Mesendoderm (in vitro differentiated cells): ENCODE measurements around the gene PARP15.

Experiments used
- DNase-seq: peaks from one replicate; pipeline ENCODE4 v3.0.0; 2013
- H2AK5ac ChIP-seq: 2 replicates; pipeline ENCODE4 v1.6.1; 2013; ENCODE audit warnings: low read length, inconsistent platforms
- H2BK120ac ChIP-seq: 2 replicates; pipeline ENCODE4 v1.6.1; 2013; ENCODE audit warnings: low read depth, mild to moderate bottlenecking, low read length, moderate library complexity, mixed read lengths
- H2BK15ac ChIP-seq: replicated peaks from 2 replicates; pipeline ENCODE4 v1.6.1; 2013; ENCODE audit warnings: low read depth, mild to moderate bottlenecking, moderate library complexity
- H2BK5ac ChIP-seq: 2 replicates; pipeline ENCODE4 v1.6.1; 2013; ENCODE audit warnings: low read length, inconsistent platforms
- H3K18ac ChIP-seq: 2 replicates; pipeline ENCODE4 v1.6.1; 2013; ENCODE audit warnings: mild to moderate bottlenecking, low read length, mixed read lengths
- H3K23ac ChIP-seq: one replicate; pipeline ENCODE4 v1.6.1; 2013; ENCODE audit warnings: low read length
- H3K27ac ChIP-seq: 2 replicates; pipeline ENCODE4 v1.5.1; 2013; ENCODE audit warnings: low read depth, mild to moderate bottlenecking, inconsistent platforms, low read length, moderate library complexity
- H3K27me3 ChIP-seq: 2 replicates; pipeline ENCODE4 v1.6.1; 2013; ENCODE audit warnings: low read length, control low read depth, mild to moderate bottlenecking, inconsistent platforms; ENCODE audit not compliant: insufficient read depth, poor library complexity
- H3K36me3 ChIP-seq: 2 replicates; pipeline ENCODE4 v1.6.1; 2013; ENCODE audit warnings: low read length, inconsistent platforms; ENCODE audit not compliant: control insufficient read depth, insufficient read depth
- H3K4ac ChIP-seq: one replicate; pipeline ENCODE4 v1.6.1; 2013; ENCODE audit warnings: low read depth, mild to moderate bottlenecking, low read length, moderate library complexity
- H3K4me1 ChIP-seq: 2 replicates; pipeline ENCODE4 v1.6.1; 2013; ENCODE audit warnings: low read depth, low read length, inconsistent platforms; ENCODE audit not compliant: control insufficient read depth
- H3K4me2 ChIP-seq: 2 replicates; pipeline ENCODE4 v1.6.1; 2013; ENCODE audit warnings: low read length
- H3K4me3 ChIP-seq: 2 replicates; pipeline ENCODE4 v1.5.1; 2013; ENCODE audit warnings: mild to moderate bottlenecking, low read length
- H3K56ac ChIP-seq: one replicate; pipeline ENCODE4 v1.6.1; 2013; ENCODE audit warnings: low read length
- H3K79me1 ChIP-seq: 2 replicates; pipeline ENCODE4 v1.6.1; 2013; ENCODE audit warnings: low read length, inconsistent platforms
- H3K79me2 ChIP-seq: 2 replicates; pipeline ENCODE4 v1.6.1; 2013; ENCODE audit warnings: mild to moderate bottlenecking, low read length; ENCODE audit not compliant: control insufficient read depth, insufficient read depth
- H3K9ac ChIP-seq: 2 replicates; pipeline ENCODE4 v1.6.1; 2013; ENCODE audit warnings: low read length, inconsistent platforms
- H4K5ac ChIP-seq: one replicate; pipeline ENCODE4 v1.6.1; 2013; ENCODE audit warnings: low read length
- H4K8ac ChIP-seq: one replicate; pipeline ENCODE4 v1.6.1; 2013; ENCODE audit warnings: low read depth, mild to moderate bottlenecking, control low read depth, low read length, moderate library complexity
- WGBS: extraction: QIAGEN DNeasy Blood & Tissue Kit; methylation state at CpG from one replicate; pipeline ENCODE4 v1.1.7; 2013; ENCODE audit warnings: low lambda C conversion rate, missing lambda C conversion rate; ENCODE audit not compliant: insufficient coverage; ENCODE audit errors: extremely low coverage; 5-methylcytosine and 5-hydroxymethylcytosine counted together

PARP15 gene

DNA sequence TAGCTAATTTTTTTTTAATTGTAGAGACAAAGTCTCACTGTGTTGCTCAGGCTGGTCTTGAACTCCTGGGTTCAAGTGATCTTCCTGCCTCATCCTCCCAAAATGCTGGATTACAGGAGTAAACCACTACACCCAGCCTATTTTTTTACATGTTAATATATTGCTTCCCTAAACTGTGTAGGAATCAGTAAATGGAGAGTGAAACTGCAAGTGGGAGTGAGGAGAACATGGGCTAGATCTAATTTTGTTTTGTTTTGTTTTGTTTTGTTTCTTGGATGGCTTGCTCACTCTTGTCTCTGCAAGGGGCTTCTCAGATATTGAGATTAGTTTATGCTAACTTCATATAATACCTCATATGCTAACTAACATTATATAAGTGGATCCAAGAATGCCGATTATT lies 31.5 kb downstream of the PARP15 start:
- Histone ChIP-seq H3K18ac (no peak overlapping the region), H3K4me3 (no peak overlapping the region), H2BK5ac (no peak overlapping the region), H3K56ac (no peak overlapping the region), H3K23ac (no peak overlapping the region), H3K36me3 (no peaks in the 10 kb centered on the region), H3K4ac (no peak overlapping the region), H3K79me1 (no peaks in the 10 kb centered on the region), H3K9ac (no peak overlapping the region), H3K27ac (no peak overlapping the region), H2BK120ac (no peak overlapping the region), H3K27me3 (no peaks in the 10 kb centered on the region), H2BK15ac (no peak overlapping the region), H2AK5ac (no peak overlapping the region), H4K5ac (no peak overlapping the region), H4K8ac (no peak overlapping the region), H3K4me2 (no peak overlapping the region), H3K79me2 (no peaks in the 10 kb centered on the region), H3K4me1 (no peaks in the 10 kb centered on the region)
- no CpG with 5 or more reads among the region's 1 CpG for WGBS
- DNase-seq: no peak

- Histone ChIP-seq H3K18ac (no peak overlapping the region), H3K79me1 (no peaks in the 10 kb centered on the region), H2BK15ac (no peak overlapping the region), H4K8ac (no peak overlapping the region), H4K5ac (no peak overlapping the region), H2BK120ac (no peak overlapping the region), H2AK5ac (no peak overlapping the region), H3K36me3 (no peaks in the 10 kb centered on the region), H3K4me3 (no peak overlapping the region), H3K27ac (no peak overlapping the region), H3K4ac (no peak overlapping the region), H3K56ac (no peak overlapping the region), H3K79me2 (no peaks in the 10 kb centered on the region), H3K23ac (no peak overlapping the region), H2BK5ac (no peak overlapping the region), H3K27me3 (no peaks in the 10 kb centered on the region), H3K9ac (no peak overlapping the region), H3K4me1 (no peaks in the 10 kb centered on the region), H3K4me2 (no peak overlapping the region)
- DNase-seq: no peak
- no CpG with 5 or more reads among the region's 7 CpGs for WGBS
Measured at GRCh38 chr3:122609798-122610559, 32.5 kb downstream of the PARP15 start.

GRCh38 chr3:122612696-122613095 lies 35.2 kb downstream of the PARP15 start:
- no peak overlapping the region for H3K56ac ChIP-seq
- no peak overlapping the region for H2BK120ac ChIP-seq
- H2BK15ac ChIP-seq: no peak overlapping the region
- peaks cover 4% of the 10 kb centered on the region for H3K4me1 ChIP-seq
- H3K27ac ChIP-seq: no peak overlapping the region
- no peak overlapping the region for H3K9ac ChIP-seq
- H3K27me3 ChIP-seq: no peaks in the 10 kb centered on the region
- no peak for DNase-seq
- H3K79me1 ChIP-seq: no peaks in the 10 kb centered on the region
- H3K4me3 ChIP-seq: no peak overlapping the region
- no peak overlapping the region for H3K4ac ChIP-seq
- no peak overlapping the region for H2AK5ac ChIP-seq
- H3K79me2 ChIP-seq: no peaks in the 10 kb centered on the region
- H3K18ac ChIP-seq: no peak overlapping the region
- H3K36me3 ChIP-seq: no peaks in the 10 kb centered on the region
- no CpG with 5 or more reads among the region's 5 CpGs for WGBS
- no peak overlapping the region for H2BK5ac ChIP-seq
- H4K5ac ChIP-seq: no peak overlapping the region
- no peak overlapping the region for H3K23ac ChIP-seq
- no peak overlapping the region for H4K8ac ChIP-seq
- H3K4me2 ChIP-seq: no peak overlapping the region

DNA sequence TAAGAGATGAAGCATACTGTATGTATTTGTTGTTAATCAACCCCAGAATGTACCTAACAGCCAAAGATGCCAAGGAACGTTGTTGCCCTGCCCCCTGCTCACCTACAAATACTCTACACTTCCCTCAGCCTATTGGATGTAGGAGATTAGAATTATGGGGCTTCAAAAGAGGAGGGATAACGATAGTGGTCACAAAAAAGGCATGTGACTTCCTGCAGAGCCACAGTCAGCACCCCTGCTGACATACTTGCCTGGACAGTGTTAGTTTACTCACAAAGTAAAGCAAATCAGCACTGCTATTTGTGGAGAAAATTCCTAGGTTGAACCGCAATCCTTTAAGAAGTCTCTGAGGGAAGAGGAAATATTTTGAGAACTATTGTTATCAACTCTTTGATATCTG lies 37.9 kb downstream of the PARP15 start:
- Histone ChIP-seq H3K27ac (no peak overlapping the region), H3K56ac (no peak overlapping the region), H2BK120ac (no peak overlapping the region), H3K36me3 (no peaks in the 10 kb centered on the region), H3K4ac (no peak overlapping the region), H3K18ac (no peak overlapping the region), H3K4me3 (no peak overlapping the region), H4K5ac (no peak overlapping the region), H3K27me3 (no peaks in the 10 kb centered on the region), H3K23ac (no peak overlapping the region), H2AK5ac (no peak overlapping the region), H3K4me2 (no peak overlapping the region), H4K8ac (no peak overlapping the region), H2BK5ac (no peak overlapping the region), H3K4me1 (peaks cover 4% of the 10 kb centered on the region), H3K79me2 (no peaks in the 10 kb centered on the region), H3K9ac (no peak overlapping the region), H3K79me1 (no peaks in the 10 kb centered on the region), H2BK15ac (no peak overlapping the region)
- DNase-seq: peak; percentile 50
- WGBS: no CpG with 5 or more reads among the region's 3 CpGs

DNA sequence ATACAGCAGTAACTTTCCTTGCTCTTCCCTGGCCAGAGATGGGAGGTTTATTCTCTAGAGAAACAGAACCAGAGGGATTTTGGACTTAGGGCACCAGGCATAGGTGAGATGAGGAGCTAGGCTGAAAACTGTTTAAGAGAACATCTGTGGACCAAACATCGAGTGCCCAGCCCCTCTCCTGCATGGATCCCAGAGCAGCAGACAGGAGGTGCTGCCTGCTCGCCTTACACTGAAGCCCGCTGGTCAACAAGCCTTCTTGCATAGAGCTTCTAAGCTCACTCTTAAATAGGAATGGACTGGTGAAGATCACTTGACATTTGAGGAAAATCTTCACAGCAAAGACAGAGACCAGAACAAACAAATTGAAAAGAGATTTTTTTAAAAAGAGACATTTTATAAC lies 41.2 kb downstream of the PARP15 start:
- Histone ChIP-seq H3K36me3 (no peaks in the 10 kb centered on the region), H2AK5ac (no peak overlapping the region), H3K4me1 (peaks cover 4% of the 10 kb centered on the region), H3K4me2 (no peak overlapping the region), H2BK15ac (no peak overlapping the region), H3K4me3 (no peak overlapping the region), H3K27ac (no peak overlapping the region), H4K5ac (no peak overlapping the region), H3K79me2 (no peaks in the 10 kb centered on the region), H3K18ac (no peak overlapping the region), H2BK5ac (no peak overlapping the region), H3K79me1 (no peaks in the 10 kb centered on the region), H3K56ac (no peak overlapping the region), H3K23ac (no peak overlapping the region), H4K8ac (no peak overlapping the region), H3K9ac (no peak overlapping the region), H3K4ac (no peak overlapping the region), H2BK120ac (no peak overlapping the region), H3K27me3 (no peaks in the 10 kb centered on the region)
- DNase-seq: no peak
- no CpG with 5 or more reads among the region's 3 CpGs for WGBS

- Histone ChIP-seq H2BK15ac (no peak overlapping the region), H3K79me2 (no peaks in the 10 kb centered on the region), H3K23ac (no peak overlapping the region), H4K8ac (no peak overlapping the region), H3K27me3 (no peaks in the 10 kb centered on the region), H3K4me1 (peaks cover 4% of the 10 kb centered on the region), H2AK5ac (no peak overlapping the region), H3K4me2 (no peak overlapping the region), H3K9ac (no peak overlapping the region), H3K36me3 (no peaks in the 10 kb centered on the region), H2BK5ac (no peak overlapping the region), H3K56ac (no peak overlapping the region), H4K5ac (no peak overlapping the region), H3K79me1 (no peaks in the 10 kb centered on the region), H3K4me3 (no peak overlapping the region), H2BK120ac (no peak overlapping the region), H3K4ac (no peak overlapping the region), H3K27ac (no peak overlapping the region), H3K18ac (no peak overlapping the region)
- WGBS: no CpG with 5 or more reads among the region's 4 CpGs
- DNase-seq: no peak
Measured at GRCh38 chr3:122619040-122619439, 41.6 kb downstream of the PARP15 start.
